HG03571 (cell line): Measurements from ENCODE around the gene FAM168A.
A peak's percentile ranks its signal among the peaks of the same experiment; 100 is the strongest.

Experiments
- ATAC-seq: cut with Tn5 transposase; IDR thresholded peaks from one replicate; pipeline ENCODE4 v1.9.1; 2021; ENCODE audit not compliant: unreplicated experiment

FAM168A gene

GRCh38 chr11:73376803-73377629 lies 220.9 kb downstream of the FAM168A start:
- peak; percentile 2 for ATAC-seq

- ATAC-seq = peak; percentile 71
Measured at GRCh38 chr11:73376160-73376802, 221.6 kb downstream of the FAM168A start, which contains the start of gene RELT. TSS of gene RELT (plus strand) at chr11:73376399. CDS start at chr11:73389137, 12,738 bp downstream.

DNA sequence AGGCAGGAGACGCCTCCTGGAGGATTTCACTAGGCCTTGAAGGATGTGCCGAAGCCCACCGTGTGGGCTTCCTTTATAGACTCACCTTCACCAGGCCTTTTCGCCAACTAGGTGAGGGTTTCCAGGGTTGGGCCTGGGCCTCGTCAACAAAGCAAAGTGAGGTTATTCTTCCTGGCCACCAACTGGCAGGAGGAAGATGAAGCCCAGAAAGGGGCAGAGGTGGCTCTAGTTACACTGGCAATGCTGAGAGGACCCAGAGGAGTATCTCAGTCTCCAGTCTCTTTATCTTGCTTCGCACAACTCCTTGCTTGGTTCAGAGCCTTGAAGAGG lies 222.1 kb downstream of the FAM168A start:
- ATAC-seq = no peak

DNA sequence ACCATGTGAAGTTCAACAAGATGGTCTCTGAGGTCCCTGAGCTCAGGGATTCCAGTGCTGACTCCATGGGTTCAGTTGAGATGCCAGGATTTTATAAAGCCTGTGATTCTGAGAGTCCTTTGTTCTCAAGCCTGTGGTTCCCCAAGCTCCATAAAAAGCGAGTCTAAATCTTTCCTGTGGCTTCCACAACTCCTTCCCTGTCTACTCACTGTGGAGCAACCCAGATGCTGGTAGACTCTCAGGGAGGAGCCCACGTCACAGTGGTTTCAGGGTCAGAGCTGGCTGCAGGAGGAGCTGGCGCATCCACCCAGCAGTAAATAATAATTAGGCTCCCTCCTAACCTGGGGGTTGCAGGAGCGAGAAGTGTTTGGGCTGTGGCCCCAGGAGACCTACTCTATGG lies 223.8 kb downstream of the FAM168A start:
- ATAC-seq = no peak

DNA sequence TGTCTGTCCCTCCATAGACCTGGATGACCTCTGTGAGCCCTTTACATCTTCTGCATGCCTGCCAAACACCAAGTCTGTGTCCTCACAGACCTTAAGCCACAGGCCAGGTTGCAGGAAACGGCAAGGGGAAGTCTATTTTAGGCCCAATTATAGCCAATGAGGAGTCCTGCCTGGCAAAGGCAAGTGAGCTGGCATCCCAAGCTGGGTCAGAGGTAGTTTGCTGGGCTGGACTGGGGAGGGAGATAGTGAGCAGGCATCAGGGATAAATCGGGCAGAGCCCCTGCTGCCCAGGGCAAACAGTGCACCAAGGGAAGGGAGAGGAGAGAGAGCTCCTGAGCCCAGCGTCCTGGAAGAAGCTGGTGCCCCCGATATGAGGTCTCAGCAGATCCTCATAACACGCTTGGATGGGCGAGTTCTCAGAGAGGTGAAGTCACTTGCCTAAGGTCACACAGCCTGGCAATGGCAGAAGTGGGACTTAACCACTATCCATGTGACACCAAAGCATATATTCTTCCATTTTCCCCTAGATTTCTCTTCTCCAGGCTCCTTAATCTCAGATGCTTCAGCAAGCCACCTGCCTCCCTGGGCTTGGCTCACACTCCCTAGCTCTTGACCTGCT lies 225.4 kb downstream of the FAM168A start:
- no peak for ATAC-seq

- no peak for ATAC-seq
Measured at GRCh38 chr11:73367482-73368024, 230.4 kb downstream of the FAM168A start.

DNA sequence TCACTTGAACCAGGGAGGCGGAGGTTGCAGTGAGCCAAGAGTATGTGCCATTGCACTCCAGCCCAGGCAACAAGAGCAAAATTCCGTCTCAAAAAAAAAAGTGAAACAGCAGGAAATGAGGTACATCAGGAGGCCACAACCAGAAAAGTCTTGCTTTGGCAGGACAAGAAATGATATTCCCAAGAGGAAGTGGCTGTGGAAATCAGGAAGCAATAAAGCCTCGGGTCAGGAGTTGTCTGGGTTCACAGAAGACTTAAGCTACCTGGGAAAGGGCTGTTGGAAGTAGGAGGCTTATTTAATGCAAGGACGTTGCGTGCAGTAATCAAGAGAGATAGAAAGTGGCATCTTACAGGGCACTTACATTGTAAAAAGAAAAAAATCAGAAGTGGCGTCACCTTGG lies 231.0 kb downstream of the FAM168A start:
- no peak for ATAC-seq

DNA sequence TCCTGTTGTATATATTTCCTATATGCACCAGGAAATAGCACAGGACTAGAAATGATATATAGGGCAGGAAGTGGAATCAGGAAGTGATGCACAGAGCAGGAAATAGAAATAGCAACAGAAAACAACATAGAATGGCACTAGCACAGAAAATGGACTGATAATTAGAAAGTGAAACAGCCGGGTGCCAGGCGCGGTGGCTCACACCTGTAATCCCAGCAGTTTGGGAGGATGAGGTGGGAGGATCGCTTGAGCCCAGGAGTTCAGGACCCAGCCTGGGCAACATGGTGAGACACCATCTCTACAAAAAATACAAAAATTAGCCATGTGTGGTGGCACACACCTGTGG lies 231.7 kb downstream of the FAM168A start:
- ATAC-seq = no peak

DNA sequence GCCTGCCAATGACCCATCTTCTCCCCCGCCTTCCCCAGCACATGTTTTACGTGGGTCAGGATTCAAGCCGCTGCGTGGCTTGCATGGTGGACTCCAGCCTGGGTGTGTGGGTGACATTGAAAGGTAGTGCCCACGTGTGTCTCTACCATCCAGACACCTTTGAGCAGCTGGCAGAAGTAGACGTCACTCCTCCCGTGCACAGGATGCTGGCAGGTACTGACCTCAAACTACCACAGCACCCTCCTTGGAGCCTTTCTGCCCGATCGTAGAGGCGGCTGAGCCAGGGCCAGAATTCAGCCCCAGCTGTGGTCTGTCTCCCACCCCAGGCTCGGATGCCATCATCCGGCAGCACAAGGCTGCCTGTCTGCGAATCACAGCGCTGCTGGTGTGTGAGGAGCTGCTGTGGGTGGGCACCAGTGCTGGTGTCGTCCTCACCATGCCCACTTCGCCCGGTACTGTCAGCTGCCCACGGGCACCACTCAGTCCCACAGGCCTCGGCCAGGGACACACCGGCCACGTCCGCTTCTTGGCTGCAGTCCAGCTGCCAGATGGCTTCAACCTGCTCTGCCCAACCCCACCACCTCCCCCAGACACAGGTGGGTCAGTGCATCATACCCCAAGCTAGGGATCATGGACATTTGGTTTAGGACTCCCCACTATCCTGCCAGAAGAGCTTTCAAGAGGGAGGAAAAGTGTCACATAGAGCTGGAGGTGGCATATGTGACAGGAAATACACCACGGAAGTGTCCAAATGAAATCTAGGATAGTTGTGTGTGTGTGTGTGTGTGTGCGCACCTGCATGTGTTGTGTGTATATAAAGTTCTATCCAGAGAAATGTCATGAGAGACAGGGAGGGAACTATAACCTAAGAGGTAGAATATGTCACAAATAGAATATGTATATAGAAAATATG lies 232.3 kb downstream of the FAM168A start:
- no peak for ATAC-seq

- no peak for ATAC-seq
Measured at GRCh38 chr11:73363147-73363546, 234.8 kb downstream of the FAM168A start.

DNA sequence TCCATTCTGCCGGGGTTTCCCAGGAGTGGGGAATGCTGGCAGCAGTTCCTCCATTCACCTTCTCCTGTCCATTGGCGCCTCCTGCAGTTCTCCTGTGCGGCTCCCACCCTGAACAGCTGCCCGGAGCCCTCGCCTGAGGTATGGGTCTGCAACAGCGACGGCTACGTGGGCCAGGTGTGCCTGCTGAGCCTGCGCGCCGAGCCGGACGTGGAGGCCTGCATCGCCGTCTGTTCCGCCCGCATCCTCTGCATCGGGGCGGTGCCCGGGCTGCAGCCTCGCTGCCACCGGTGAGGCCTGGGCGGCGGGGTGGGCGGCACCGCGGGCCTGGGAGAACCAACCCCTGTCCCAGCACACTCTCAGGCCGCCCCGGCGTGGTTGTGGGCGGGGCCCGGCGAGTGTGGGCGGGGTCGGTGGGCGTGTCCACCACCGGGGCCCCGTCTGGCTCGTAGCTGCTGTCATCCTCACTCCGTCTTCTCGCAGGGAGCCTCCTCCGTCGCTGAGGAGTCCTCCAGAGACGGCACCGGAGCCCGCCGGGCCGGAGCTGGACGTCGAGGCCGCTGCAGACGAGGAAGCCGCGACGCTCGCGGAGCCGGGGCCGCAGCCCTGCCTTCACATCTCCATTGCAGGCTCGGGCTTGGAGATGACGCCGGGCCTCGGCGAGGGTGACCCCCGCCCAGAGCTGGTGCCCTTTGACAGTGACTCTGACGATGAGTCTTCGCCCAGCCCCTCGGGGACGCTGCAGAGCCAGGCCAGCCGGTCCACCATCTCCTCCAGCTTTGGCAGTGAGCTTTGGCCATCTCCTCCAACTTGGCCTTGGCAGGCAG lies 235.7 kb downstream of the FAM168A start:
- no peak for ATAC-seq

DNA sequence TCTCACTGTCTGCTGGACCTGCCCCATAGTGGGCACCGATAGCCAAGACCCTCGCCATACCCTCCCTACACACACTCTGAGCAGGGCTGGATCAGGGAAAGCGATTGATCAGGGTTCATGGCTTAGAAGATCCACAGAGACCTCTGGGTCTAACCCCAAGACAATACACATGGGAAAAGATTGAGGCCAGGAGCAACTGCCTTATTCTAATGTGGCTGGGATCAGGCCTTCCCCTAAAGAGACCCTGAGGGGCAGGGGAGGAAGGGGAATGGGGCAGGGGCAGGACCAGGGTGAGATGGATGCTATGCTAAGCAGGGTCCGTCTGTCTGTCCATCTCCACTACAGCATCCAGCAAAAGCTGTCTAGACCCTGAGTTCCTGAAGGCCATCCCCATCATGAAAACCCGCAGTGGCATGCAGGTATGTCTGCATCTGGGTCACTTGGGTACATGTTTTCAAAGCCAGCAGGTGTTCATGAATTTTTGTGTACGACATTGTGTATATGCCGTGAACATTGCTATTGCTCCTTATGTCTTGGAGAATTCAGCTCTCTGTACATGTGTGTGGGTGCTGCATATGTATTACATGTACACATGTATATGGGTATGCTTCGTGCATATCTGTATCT lies 237.1 kb downstream of the FAM168A start:
- ATAC-seq = no peak

DNA sequence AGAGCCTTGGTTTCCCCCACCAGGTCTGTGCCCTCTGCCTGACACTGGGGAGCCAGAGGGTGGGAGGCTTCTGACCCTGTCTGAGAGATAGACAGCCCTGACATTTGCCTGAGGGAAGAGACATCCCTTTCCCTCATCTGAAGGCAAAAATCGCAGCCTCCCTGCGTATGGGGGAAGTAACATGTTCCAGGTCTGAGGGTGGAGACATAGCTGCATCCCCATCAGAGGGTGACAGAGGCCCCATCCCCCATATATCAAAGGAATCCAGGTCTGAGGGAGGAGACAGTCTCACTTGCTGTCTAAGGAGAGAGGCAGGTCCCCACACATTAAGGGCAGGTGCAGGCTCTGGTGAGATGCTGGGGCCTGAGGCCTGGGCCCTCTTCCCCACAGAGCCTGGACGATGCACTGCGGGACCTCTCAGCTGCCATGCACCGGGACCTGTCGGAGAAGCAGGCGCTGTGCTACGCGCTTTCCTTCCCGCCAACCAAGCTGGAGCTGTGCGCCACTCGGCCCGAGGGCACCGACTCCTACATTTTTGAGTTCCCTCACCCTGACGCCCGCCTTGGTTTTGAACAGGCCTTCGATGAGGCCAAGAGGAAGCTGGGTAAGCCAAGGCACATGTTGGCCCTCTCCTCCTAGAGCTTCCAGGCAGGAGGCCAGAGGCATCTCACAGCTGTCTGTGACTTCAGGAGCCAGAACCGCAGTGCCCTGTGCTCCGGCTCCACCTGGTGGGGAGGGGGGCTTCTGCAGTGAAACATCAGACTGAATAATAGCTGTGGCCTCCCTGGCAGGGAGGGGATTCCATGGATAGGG lies 237.8 kb downstream of the FAM168A start:
- ATAC-seq = no peak

GRCh38 chr11:73359341-73359740 lies 238.6 kb downstream of the FAM168A start:
- ATAC-seq = no peak

GRCh38 chr11:73358071-73358470 lies 239.8 kb downstream of the FAM168A start:
- no peak for ATAC-seq

- no peak for ATAC-seq
Measured at GRCh38 chr11:73356979-73357860, 240.7 kb downstream of the FAM168A start.

DNA sequence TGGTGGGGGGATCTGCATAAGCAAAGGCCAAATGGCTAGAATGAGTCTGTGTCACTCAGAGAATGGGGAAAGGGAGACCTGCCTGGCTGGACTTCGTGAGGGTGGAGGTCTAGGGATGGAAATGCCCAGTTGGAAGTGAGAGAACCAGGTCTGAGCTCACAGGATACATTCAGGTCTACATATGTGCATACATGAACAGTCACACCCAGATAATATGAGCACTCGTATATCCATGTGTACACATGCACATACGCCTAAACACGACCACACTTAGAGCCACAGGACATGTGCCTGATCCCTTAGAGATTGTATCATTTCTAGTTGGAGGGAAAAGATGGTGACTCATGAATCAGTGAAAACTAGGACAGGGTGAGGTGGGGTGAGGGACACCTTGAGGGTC lies 242.8 kb downstream of the FAM168A start:
- ATAC-seq = no peak

- ATAC-seq = no peak
Measured at GRCh38 chr11:73353422-73353821, 244.5 kb downstream of the FAM168A start.
